Naive B cell (primary cell): ENCODE data around the gene PRR5L. TPM values are rescaled to one million over a fixed set of nuclear protein-coding genes. Genes with fewer than 3 reads are reported as not detected.

Experiments
- polyA plus RNA-seq, 6 donors: library from polyadenylated mRNA; unstranded; fragments of 300-500 nt; fragmentation: Illumina TruSeq; gene quantifications; one replicate each; pipeline ENCODE4 v1.2.3, GENCODE V29; 2021; ENCODE audit warnings: low read depth in 6 of 6

Gene PRR5L
- polyA plus RNA-seq, 6 donors from 2014 or later, result 0.97 to 4.9 (median 1.9) TPM; not detected in 1

Other genes with a start within 250 kb of the PRR5L start
- gene COMMD9, start 6.9 kb upstream of the PRR5L start, polyA plus RNA-seq, result 100 to 1,000 TPM in 5 of 6 donors, 10 to 100 TPM in 1; 98.1 to 107 (median 104) TPM
- gene TRAF6, start 214.0 kb downstream of the PRR5L start, polyA plus RNA-seq, result 10 to 100 TPM; 13.3 to 33.1 (median 15.6) TPM